GM19463 (cell line): ENCODE measurements around the gene ANKRD12.
A peak's percentile ranks its signal among the peaks of the same experiment; 100 is the strongest.

ENCODE experiments used
- ATAC-seq: cut with Tn5 transposase; IDR thresholded peaks from one replicate; pipeline ENCODE4 v1.9.1; 2021; ENCODE audit warnings: mild to moderate bottlenecking, moderate library complexity; ENCODE audit not compliant: unreplicated experiment

The ANKRD12 gene

GRCh38 chr18:9283791-9284190 lies 147.2 kb downstream of the ANKRD12 start:
- ATAC-seq: no peak

GRCh38 chr18:9285604-9286003 lies 149.0 kb downstream of the ANKRD12 start:
- ATAC-seq: no peak

- ATAC-seq: no peak
Measured at GRCh38 chr18:9287036-9287435, 150.5 kb downstream of the ANKRD12 start.

DNA sequence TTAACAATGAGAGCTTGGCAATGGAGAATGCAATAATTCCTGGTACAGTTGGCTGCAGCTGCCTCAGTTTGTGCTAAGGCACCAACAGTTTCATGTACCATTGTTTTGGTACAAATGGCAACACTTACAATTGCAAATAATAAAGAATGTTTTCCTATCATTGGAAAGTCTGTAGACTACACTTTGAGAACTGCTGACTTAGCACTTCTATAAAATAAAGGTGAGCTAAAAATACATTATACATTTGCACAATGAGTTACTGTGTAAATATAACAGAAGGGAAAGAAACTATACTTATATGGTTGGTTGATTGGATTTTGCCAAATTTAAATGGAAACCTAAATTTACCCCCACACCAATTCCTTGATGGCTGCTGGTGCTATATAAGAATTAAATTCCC lies 153.1 kb downstream of the ANKRD12 start:
- ATAC-seq: no peak

DNA sequence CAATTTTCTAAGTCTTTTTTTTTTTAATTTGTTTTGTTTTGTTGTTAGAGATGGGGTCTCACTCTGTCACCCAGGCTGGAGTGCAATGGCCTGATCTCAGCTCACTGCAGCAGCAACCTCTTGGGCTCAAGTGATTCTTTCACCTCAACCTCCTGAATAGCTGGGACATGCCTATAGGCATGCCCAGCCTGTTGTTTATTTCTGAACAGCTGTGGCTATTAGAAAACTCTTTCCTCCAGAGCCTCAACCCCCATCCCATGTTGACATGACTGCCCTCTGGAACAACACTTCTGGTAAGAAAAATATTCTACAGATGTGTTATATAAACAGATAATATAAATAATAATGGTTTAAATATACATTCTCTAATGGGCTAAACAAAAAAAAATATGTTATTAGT lies 153.6 kb downstream of the ANKRD12 start:
- ATAC-seq: no peak

GRCh38 chr18:9292047-9292446 lies 155.5 kb downstream of the ANKRD12 start:
- ATAC-seq: no peak

GRCh38 chr18:9293948-9294347 lies 157.4 kb downstream of the ANKRD12 start:
- no peak for ATAC-seq

GRCh38 chr18:9296233-9297006 lies 159.8 kb downstream of the ANKRD12 start:
- no peak for ATAC-seq

- no peak for ATAC-seq
Measured at GRCh38 chr18:9297007-9297393, 160.4 kb downstream of the ANKRD12 start.

GRCh38 chr18:9304388-9305070 lies 167.9 kb downstream of the ANKRD12 start:
- ATAC-seq: no peak

- ATAC-seq: no peak
Measured at GRCh38 chr18:9319333-9319732, 182.8 kb downstream of the ANKRD12 start.

GRCh38 chr18:9321017-9321452 lies 184.5 kb downstream of the ANKRD12 start:
- ATAC-seq: no peak

GRCh38 chr18:9321736-9322135 lies 185.2 kb downstream of the ANKRD12 start:
- ATAC-seq: no peak

DNA sequence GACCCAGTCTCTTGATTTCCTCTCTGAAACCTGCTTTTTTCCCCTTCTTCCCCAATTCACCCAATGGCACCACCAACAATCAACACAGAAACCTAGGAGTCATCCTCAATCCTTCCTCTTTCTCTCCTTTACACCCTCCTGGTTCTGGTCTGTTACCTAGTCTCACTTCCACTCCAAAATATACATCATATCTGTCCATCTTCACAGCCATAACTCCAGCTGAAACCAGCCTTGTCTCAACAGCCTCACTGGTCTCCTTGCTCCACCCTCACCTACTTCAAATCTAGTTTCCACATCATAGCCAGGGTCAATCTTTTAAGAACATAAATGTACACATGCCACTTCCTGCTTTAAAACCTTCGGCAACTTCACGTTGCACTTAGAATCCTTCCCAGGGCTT lies 186.2 kb downstream of the ANKRD12 start:
- ATAC-seq: no peak

DNA sequence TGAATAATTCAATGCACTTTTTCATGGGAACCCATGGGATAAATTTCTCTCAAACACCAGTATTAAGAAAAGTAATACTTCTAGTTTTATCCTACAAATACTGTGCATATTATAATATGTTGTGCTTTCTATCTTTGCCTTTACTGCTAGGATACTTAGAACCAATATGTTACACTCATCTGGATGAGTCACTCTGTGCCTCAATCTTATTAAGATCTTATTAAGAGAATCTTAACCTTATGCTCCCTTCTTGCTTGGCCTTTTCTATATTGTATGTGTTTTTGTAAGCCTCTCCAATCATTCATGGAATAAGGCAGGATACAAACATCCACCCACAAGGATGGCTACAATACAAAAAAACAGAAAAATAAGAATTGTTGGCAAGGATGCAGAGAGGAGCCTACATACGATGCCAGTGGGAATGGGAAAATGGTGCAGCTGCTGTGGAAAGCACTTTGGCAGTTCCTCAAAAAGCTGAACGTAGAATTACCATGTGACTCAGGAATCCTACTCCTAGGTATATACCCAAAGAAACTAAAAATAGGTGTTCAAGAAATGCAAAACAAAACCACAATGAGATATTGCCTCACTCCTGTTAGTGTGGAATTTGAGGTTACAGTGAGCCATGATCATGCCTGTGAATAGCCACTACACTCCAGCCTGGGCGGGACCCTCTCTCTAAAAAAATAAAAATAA lies 187.3 kb downstream of the ANKRD12 start:
- no peak for ATAC-seq

DNA sequence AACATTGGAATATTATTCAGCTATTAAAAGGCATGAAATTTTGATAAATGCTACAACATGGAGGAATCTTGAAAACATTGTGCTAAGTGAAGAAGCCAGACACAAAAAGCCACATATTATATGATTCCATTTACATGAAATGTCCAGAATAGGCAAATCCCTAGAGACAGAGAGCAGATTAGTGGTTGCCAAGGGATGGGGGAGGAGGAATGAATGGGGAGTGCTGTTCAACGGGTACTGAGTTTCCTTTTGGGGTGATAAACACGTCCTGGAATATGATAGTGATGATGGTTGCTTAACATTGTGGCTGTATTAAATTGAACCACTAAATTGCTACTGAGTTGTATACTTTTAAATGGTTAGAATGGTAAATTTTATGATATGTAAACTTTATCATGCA lies 189.1 kb downstream of the ANKRD12 start:
- ATAC-seq: no peak

GRCh38 chr18:9328776-9329175 lies 192.2 kb downstream of the ANKRD12 start:
- no peak for ATAC-seq

- no peak for ATAC-seq
Measured at GRCh38 chr18:9329471-9329870, 192.9 kb downstream of the ANKRD12 start.

DNA sequence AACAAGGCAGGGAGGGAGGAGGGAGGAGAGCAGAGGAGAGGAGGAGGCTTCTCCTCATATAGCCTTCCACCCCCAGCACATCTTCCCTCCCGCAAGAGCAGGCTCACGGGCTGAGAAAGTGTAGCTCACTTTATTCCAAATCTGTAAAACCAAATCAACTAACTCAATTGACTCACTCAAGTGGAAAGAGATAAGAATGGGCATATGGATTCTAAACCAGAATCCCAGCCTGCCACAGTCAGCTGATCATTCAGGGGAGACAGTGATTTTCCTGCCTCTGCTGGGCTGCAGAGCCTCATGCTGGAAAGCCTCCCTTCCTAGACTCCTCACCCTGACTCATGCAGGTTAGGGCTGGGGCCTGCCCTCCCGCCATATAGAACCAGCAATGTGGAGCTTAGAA lies 193.8 kb downstream of the ANKRD12 start:
- ATAC-seq: no peak

DNA sequence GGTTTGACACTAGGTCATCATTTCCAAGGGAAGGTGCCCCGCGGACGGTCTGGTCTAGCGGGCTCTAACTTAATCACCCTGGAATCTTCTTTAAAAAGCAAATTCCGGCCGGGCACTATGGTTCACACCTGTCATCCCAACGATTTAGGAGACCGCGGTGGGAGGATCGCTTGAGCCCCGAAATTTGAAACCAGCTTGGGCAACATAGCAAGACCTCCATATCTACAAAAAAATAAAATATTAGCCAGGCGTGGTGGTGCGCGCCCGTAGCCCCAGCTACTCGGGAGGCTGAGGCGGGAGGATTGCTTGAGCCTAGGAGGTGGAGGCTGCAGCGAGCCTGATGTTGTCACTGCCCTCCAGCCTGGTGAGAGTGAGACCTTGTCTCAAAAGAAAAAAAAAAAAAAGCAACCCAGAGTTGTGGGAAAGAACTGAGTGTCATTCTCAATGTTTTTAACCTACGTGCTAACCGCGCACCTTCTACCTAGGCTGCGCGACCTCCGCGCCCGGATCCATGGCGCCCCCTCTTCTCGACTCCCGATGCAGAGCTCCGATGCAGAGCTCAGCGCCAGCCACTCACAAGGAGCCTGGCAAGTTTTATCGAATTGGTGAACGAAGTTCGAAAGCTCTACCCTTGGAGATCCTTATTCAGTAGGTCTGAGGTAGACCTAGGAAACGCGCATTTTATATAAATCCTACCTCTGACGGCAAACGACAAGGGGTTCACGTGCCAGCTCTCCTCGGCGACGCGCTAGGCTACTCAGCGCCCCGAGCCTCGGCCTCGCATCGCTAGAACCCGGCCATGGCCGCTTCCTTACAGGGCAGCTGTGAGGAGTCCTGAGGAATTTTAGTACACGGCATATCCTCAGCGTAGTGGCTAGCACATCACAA lies 197.1 kb downstream of the ANKRD12 start:
- ATAC-seq: peak; percentile 20
